ENCODE measurements around the gene NOS1AP. TPM values are rescaled to one million over a fixed set of nuclear protein-coding genes. Genes with fewer than 3 reads are reported as not detected.

Gene NOS1AP
- total RNA-seq, 1 experiment from 2014 or later: 9.9 TPM

DNA sequence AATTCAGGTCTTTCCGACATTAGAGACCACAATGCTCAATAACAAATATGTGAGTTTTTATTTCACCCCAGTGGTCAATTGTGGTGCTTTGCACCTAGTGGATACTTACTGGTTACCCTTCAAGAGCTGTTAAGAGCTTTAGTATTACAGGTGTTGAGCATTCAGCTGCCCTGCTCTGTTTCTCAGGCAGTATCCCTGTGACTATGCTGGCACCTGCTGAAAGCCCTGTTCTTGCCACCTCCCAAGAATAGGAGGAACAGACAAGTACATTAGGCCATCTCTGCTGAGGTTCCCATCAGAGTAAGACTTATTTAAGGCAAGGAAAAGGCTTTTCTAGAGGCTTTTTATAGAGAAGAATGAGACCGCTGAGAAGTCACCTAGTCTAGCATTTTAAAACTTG, 60.8 kb downstream of the NOS1AP start:
- CTCF ChIA-PET: no interaction called here
- Mint-ChIP-seq H3K4me3 (ENCODE audit: low read depth, unreplicated experiment) (no peak overlapping the region), H3K9me3 (ENCODE audit: low read depth, unreplicated experiment) (peaks cover 4% of the 10 kb centered on the region), H3K36me3 (ENCODE audit: insufficient read depth, unreplicated experiment) (no peaks in the 10 kb centered on the region), H3K4me1 (ENCODE audit: low read depth, unreplicated experiment) (peaks cover 45% of the 10 kb centered on the region), H3K27ac (ENCODE audit: unreplicated experiment) (no peak overlapping the region), H3K27me3 (ENCODE audit: unreplicated experiment) (no peaks in the 10 kb centered on the region)
- DNase-seq: no peak
- TF ChIP-seq, protein P1, sequence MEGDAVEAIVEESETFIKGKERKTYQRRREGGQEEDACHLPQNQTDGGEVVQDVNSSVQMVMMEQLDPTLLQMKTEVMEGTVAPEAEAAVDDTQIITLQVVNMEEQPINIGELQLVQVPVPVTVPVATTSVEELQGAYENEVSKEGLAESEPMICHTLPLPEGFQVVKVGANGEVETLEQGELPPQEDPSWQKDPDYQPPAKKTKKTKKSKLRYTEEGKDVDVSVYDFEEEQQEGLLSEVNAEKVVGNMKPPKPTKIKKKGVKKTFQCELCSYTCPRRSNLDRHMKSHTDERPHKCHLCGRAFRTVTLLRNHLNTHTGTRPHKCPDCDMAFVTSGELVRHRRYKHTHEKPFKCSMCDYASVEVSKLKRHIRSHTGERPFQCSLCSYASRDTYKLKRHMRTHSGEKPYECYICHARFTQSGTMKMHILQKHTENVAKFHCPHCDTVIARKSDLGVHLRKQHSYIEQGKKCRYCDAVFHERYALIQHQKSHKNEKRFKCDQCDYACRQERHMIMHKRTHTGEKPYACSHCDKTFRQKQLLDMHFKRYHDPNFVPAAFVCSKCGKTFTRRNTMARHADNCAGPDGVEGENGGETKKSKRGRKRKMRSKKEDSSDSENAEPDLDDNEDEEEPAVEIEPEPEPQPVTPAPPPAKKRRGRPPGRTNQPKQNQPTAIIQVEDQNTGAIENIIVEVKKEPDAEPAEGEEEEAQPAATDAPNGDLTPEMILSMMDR (IDR thresholded peaks at IDR 0.05; ENCODE audit: unreplicated experiment): no peak
- intact Hi-C loops (cut with micrococcal nuclease; ENCODE audit: unreplicated experiment): no loop called here
- no TSS peak for BruUV-seq (replicated peaks)

DNA sequence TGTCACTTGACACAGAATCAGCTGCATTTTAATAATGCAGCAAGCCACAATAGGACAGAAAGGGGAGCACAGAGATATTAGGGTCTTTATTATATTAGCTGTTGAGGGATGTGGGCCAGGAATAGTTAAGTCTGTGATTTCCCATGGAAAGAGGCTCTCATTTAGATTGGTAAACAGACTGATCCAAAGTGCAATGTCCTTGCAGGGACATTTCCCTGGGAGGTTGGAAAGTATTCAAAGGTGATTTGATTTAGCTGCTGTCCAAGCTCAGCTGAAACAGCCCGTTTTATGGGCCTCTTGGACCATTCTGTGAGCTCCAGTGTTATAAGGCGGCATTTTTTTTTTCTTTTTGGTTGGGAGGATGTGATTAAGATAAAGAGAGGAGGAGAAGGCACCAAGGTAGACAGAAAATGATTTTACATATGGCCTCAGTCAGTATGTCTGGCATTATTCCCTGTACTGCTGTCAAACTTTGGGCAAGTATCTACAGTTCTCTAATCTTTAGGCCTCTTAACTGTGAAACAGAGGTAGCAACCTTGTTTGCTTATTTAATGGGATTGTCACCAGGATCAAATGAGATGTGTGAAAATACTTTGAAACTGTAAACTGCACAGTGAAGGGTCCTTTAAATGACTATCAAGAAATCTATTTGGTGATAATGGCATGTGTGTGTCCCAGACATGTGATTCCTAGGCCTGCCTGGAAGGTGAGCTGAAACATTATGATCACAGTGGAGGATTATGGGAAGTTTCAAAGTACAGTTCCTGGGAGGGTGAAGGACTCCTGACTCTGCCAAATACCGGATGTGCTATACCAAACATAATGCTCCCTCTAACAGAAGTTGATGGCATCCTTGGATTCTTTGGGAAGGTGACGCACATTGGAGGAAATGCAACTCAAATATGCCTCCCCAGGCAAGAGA, 62.2 kb downstream of the NOS1AP start:
- no peaks in the 10 kb centered on the region for H3K9me3 Mint-ChIP-seq (ENCODE audit: low read depth, unreplicated experiment)
- H3K4me1 Mint-ChIP-seq (ENCODE audit: low read depth, unreplicated experiment): peaks cover 58% of the 10 kb centered on the region
- no peak overlapping the region for H3K4me3 Mint-ChIP-seq (ENCODE audit: low read depth, unreplicated experiment)
- TF ChIP-seq, protein P1 (IDR thresholded peaks at IDR 0.05; ENCODE audit: unreplicated experiment): no peak
- H3K27me3 Mint-ChIP-seq (ENCODE audit: unreplicated experiment): no peaks in the 10 kb centered on the region
- H3K27ac Mint-ChIP-seq (ENCODE audit: unreplicated experiment): no peak overlapping the region
- CTCF ChIA-PET: interaction anchor here (0.9 kb wide), 1 partner anchor 45 kb away, joined by 3 read pairs; no protein-coding TSS in a partner anchor
- intact Hi-C loops (cut with micrococcal nuclease; ENCODE audit: unreplicated experiment): no loop called here
- BruUV-seq (replicated peaks): no TSS peak
- DNase-seq: no peak
- no peaks in the 10 kb centered on the region for H3K36me3 Mint-ChIP-seq (ENCODE audit: insufficient read depth, unreplicated experiment)

DNA sequence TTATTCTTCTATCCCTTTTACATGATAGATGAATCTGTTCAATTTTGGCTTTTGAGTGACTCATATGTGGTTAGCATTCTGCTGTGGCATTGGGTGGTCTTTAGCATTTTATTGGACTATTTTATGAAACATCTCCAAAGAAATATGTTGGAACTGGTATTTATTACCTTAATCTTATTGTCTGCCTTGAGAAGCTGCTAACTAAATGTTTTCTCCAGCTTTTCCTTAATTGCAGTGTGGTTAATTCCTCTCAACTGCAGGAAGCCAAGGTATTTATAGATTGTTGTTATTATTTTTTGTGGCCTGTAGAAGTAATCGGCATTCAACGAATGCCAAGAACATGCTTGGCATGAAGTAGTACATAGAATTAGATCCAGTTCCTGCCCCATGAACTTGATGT, 64.1 kb downstream of the NOS1AP start:
- DNase-seq: no peak
- no peak overlapping the region for H3K4me3 Mint-ChIP-seq (ENCODE audit: low read depth, unreplicated experiment)
- no peak overlapping the region for H3K27ac Mint-ChIP-seq (ENCODE audit: unreplicated experiment)
- H3K27me3 Mint-ChIP-seq (ENCODE audit: unreplicated experiment): no peaks in the 10 kb centered on the region
- peaks cover 70% of the 10 kb centered on the region for H3K4me1 Mint-ChIP-seq (ENCODE audit: low read depth, unreplicated experiment)
- no peaks in the 10 kb centered on the region for H3K36me3 Mint-ChIP-seq (ENCODE audit: insufficient read depth, unreplicated experiment)
- BruUV-seq (replicated peaks): no TSS peak
- CTCF ChIA-PET: no interaction called here
- intact Hi-C loops (cut with micrococcal nuclease; ENCODE audit: unreplicated experiment): no loop called here
- no peaks in the 10 kb centered on the region for H3K9me3 Mint-ChIP-seq (ENCODE audit: low read depth, unreplicated experiment)
- TF ChIP-seq, protein P1 (IDR thresholded peaks at IDR 0.05; ENCODE audit: unreplicated experiment): no peak

DNA sequence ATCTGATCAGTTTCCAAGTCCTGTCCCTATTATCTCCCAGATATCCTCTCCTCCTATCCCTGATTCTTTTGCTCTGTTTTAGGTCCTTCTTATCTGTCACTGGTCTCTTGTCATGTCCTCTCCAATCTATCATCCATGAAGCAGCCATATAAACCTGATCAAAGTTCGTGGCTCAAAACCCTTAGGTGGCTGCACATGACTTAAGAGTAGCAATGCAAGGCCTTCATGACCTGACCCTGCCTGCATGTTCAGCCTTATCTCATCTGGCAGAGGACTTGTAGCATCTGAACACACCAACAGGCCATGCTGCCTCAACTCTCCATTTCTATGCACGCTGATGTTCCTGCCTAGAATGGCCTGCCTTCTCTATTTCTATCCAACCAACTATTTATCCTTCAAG, 65.2 kb downstream of the NOS1AP start:
- intact Hi-C loops (cut with micrococcal nuclease; ENCODE audit: unreplicated experiment): loop anchor here (5.0 kb wide), 1 partner anchor 78 kb away; no protein-coding TSS in a partner anchor
- Mint-ChIP-seq H3K9me3 (ENCODE audit: low read depth, unreplicated experiment) (no peaks in the 10 kb centered on the region), H3K4me3 (ENCODE audit: low read depth, unreplicated experiment) (no peak overlapping the region), H3K27me3 (ENCODE audit: unreplicated experiment) (no peaks in the 10 kb centered on the region), H3K36me3 (ENCODE audit: insufficient read depth, unreplicated experiment) (no peaks in the 10 kb centered on the region), H3K4me1 (ENCODE audit: low read depth, unreplicated experiment) (peaks cover 68% of the 10 kb centered on the region), H3K27ac (ENCODE audit: unreplicated experiment) (no peak overlapping the region)
- TF ChIP-seq, protein P1 (IDR thresholded peaks at IDR 0.05; ENCODE audit: unreplicated experiment): no peak
- no TSS peak for BruUV-seq (replicated peaks)
- CTCF ChIA-PET: no interaction called here
- no peak for DNase-seq

All from Calu3 (cell line).